Fibroblast of lung (primary cell): ENCODE measurements around the gene MREG.

ENCODE experiments used
- EZH2 ChIP-seq: IDR thresholded peaks from 2 replicates; pipeline ENCODE4 v1.5.1; 2012; ENCODE audit warnings: low read length, control low read depth, mild to moderate bottlenecking; ENCODE audit errors: missing control alignments
- TF ChIP-seq, protein P1 (sequence below), 2 donors: IDR thresholded peaks in 1 of 2; conservative IDR thresholded peaks in 1 of 2; 1 replicate in 1 of 2; 2 replicates in 1 of 2; pipeline ENCODE4 v1.5.1; 2011 to 2012; ENCODE audit warnings: low read length in 2 of 2, control low read depth in 1 of 2, inconsistent platforms in 1 of 2, low read depth in 1 of 2, mild to moderate bottlenecking in 1 of 2

DNA sequence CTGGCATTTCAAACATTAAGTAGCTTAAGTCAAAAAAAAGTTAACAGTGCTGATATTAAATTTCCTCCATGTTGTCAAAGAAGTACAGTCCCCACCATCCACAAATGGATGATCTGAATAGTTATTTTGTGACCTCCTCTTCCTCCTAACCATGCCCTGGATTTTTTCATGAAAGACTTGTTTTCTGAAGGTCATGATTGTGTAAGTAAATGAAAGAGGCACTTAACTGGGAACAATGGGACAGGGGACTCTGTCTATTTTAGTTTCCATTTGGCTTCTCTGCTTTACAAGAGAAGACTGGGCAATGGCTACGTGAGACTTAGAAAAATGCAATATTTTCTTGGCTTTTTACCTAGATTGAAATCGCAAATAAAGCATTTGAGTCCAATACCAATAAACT, 36.1 kb upstream of the MREG start:
- TF ChIP-seq EZH2: no peak
- TF ChIP-seq, protein P1, sequence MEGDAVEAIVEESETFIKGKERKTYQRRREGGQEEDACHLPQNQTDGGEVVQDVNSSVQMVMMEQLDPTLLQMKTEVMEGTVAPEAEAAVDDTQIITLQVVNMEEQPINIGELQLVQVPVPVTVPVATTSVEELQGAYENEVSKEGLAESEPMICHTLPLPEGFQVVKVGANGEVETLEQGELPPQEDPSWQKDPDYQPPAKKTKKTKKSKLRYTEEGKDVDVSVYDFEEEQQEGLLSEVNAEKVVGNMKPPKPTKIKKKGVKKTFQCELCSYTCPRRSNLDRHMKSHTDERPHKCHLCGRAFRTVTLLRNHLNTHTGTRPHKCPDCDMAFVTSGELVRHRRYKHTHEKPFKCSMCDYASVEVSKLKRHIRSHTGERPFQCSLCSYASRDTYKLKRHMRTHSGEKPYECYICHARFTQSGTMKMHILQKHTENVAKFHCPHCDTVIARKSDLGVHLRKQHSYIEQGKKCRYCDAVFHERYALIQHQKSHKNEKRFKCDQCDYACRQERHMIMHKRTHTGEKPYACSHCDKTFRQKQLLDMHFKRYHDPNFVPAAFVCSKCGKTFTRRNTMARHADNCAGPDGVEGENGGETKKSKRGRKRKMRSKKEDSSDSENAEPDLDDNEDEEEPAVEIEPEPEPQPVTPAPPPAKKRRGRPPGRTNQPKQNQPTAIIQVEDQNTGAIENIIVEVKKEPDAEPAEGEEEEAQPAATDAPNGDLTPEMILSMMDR (conservative IDR thresholded peaks at IDR 0.05 in 1 of 2, IDR thresholded peaks at IDR 0.05 in 1 of 2; ENCODE audit: low read depth in 1 of 2, low read length in 2 of 2): no peak
